ENCODE data around the gene FGF7. TPM values are rescaled to one million over a fixed set of nuclear protein-coding genes. Genes with fewer than 3 reads are reported as not detected.

FGF7 gene
- total and polyA plus RNA-seq, 9 of the 15 experiments (the other 6 are each of a cell fraction or from before 2014, with no cell fraction given): not detected

DNA sequence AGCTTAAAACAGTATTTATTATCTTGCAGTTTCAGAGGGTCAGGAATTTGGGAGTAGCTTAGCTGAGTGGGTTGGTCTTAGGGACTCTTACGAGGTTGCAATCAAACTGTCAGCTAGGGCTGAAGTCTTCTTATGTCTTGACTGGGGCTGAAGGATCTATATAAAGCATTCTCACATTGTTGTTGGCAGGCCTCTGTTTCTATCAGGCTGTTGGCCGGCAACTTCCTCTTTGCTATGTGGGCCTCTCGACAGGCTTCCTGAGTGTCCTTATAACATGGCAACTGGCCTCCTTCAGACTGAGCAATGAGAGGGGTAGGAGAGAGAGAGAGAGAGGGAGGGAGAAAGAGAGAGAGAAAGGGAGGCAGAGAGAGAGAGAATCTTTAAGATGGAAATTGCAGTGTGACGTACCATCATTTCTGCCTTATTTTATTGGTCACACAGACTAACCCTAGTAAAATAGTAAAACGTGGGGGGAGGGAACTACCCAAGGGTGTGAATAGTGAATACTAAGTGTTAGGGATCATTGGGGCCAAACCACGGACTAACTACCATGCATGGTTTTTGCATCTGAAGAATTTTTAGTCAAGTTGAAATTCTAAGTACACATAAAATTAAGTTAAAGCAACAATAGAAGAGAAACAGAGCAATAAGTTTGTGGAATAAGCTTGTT is 16.1 kb downstream of the FGF7 start (continued):
- TF ChIP-seq, protein P1, sequence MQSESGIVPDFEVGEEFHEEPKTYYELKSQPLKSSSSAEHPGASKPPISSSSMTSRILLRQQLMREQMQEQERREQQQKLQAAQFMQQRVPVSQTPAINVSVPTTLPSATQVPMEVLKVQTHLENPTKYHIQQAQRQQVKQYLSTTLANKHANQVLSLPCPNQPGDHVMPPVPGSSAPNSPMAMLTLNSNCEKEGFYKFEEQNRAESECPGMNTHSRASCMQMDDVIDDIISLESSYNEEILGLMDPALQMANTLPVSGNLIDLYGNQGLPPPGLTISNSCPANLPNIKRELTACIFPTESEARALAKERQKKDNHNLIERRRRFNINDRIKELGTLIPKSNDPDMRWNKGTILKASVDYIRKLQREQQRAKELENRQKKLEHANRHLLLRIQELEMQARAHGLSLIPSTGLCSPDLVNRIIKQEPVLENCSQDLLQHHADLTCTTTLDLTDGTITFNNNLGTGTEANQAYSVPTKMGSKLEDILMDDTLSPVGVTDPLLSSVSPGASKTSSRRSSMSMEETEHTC (IDR thresholded peaks at IDR 0.05): no peak
- TF ChIP-seq MED1 (CRISPR knock-in tag; IDR thresholded peaks at IDR 0.05; ENCODE audit: borderline replicate concordance) (no peak), TSC22D4 (tag; IDR thresholded peaks at IDR 0.05) (no peak), CHD4 (IDR thresholded peaks at IDR 0.05; ENCODE audit: insufficient read depth, insufficient replicate concordance, low read depth, low read length, poor library complexity, severe bottlenecking) (no peak), CEBPG (CRISPR knock-in tag; IDR thresholded peaks at IDR 0.05) (no peak), CEBPG (tag; conservative IDR thresholded peaks at IDR 0.05 in 1 of 2, IDR thresholded peaks at IDR 0.05 in 1 of 2) (0 out of 4 replicates have a peak, but pooled peaks of 1 of the 2 experiments have one; percentile 17), HDAC1 (IDR thresholded peaks at IDR 0.05) (no peak), USF2 (CRISPR knock-in tag; IDR thresholded peaks at IDR 0.05) (no peak), ELF1 (tag; IDR thresholded peaks at IDR 0.05) (0 out of 2 replicates have a peak, but pooled peaks have one; percentile 16), CTCF (IDR thresholded peaks at IDR 0.05 in 2 of 3, conservative IDR thresholded peaks at IDR 0.05 in 1 of 3; ENCODE audit: insufficient read depth in 2 of 3, low read depth in 1 of 3, low read length in 3 of 3) (no peak), KLF1 (tag; IDR thresholded peaks at IDR 0.05) (no peak), MYC (IDR thresholded peaks at IDR 0.05; ENCODE audit: low read depth, low read length) (no peak), MYC (CRISPR knock-in tag; IDR thresholded peaks at IDR 0.05; ENCODE audit: borderline replicate concordance, low read depth) (no peak), ZBTB8A (IDR thresholded peaks at IDR 0.05; ENCODE audit: partially characterized antibody) (no peak), FIP1L1 (IDR thresholded peaks at IDR 0.05; ENCODE audit: low read depth, low read length, poor library complexity, severe bottlenecking) (no peak), L3MBTL2 (IDR thresholded peaks at IDR 0.05) (0 out of 2 replicates have a peak, but pooled peaks have one; percentile 24), CBFB (CRISPR knock-in tag; IDR thresholded peaks at IDR 0.05) (no peak), BRD4 (IDR thresholded peaks at IDR 0.05) (no peak; the same call in 1 of the 2 replicates), TCF3 (CRISPR knock-in tag; IDR thresholded peaks at IDR 0.05) (no peak)
